GM23338 (cell line): ENCODE data around the gene NRXN2.

Experiments
- EZH2 ChIP-seq: fragments of 200-600 bp; sonication (generic); IDR thresholded peaks from one replicate; pipeline ENCODE4 v1.8.0; 2017; ENCODE audit warnings: antibody characterized with exemption, mild to moderate bottlenecking, low read depth; ENCODE audit not compliant: unreplicated experiment
- TF ChIP-seq, protein P1 (sequence below), 2 experiments: fragments of 200-600 bp in 1 of 2; sonication (generic) in 1 of 2; conservative IDR thresholded peaks; 2 replicates each; pipeline versions ENCODE4 v1.5.1 to v1.6.1; 2016 to 2017; ENCODE audit warnings: antibody characterized with exemption in 2 of 2, low read depth in 2 of 2, mild to moderate bottlenecking in 2 of 2, moderate library complexity in 1 of 2
- TF ChIP-seq, protein P2 (sequence below): IDR thresholded peaks from one replicate; pipeline ENCODE4 v1.6.1; 2018; ENCODE audit warnings: antibody characterized with exemption; ENCODE audit not compliant: unreplicated experiment

GRCh38 chr11:64694821-64695365 lies 28.1 kb downstream of the NRXN2 start:
- TF ChIP-seq, protein P1, sequence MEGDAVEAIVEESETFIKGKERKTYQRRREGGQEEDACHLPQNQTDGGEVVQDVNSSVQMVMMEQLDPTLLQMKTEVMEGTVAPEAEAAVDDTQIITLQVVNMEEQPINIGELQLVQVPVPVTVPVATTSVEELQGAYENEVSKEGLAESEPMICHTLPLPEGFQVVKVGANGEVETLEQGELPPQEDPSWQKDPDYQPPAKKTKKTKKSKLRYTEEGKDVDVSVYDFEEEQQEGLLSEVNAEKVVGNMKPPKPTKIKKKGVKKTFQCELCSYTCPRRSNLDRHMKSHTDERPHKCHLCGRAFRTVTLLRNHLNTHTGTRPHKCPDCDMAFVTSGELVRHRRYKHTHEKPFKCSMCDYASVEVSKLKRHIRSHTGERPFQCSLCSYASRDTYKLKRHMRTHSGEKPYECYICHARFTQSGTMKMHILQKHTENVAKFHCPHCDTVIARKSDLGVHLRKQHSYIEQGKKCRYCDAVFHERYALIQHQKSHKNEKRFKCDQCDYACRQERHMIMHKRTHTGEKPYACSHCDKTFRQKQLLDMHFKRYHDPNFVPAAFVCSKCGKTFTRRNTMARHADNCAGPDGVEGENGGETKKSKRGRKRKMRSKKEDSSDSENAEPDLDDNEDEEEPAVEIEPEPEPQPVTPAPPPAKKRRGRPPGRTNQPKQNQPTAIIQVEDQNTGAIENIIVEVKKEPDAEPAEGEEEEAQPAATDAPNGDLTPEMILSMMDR (conservative IDR thresholded peaks at IDR 0.05; ENCODE audit: low read depth in 2 of 2), result no peak
- TF ChIP-seq, protein P2, sequence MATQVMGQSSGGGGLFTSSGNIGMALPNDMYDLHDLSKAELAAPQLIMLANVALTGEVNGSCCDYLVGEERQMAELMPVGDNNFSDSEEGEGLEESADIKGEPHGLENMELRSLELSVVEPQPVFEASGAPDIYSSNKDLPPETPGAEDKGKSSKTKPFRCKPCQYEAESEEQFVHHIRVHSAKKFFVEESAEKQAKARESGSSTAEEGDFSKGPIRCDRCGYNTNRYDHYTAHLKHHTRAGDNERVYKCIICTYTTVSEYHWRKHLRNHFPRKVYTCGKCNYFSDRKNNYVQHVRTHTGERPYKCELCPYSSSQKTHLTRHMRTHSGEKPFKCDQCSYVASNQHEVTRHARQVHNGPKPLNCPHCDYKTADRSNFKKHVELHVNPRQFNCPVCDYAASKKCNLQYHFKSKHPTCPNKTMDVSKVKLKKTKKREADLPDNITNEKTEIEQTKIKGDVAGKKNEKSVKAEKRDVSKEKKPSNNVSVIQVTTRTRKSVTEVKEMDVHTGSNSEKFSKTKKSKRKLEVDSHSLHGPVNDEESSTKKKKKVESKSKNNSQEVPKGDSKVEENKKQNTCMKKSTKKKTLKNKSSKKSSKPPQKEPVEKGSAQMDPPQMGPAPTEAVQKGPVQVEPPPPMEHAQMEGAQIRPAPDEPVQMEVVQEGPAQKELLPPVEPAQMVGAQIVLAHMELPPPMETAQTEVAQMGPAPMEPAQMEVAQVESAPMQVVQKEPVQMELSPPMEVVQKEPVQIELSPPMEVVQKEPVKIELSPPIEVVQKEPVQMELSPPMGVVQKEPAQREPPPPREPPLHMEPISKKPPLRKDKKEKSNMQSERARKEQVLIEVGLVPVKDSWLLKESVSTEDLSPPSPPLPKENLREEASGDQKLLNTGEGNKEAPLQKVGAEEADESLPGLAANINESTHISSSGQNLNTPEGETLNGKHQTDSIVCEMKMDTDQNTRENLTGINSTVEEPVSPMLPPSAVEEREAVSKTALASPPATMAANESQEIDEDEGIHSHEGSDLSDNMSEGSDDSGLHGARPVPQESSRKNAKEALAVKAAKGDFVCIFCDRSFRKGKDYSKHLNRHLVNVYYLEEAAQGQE, result no peak
- no peak for TF ChIP-seq EZH2
